Pons (tissue), 1 donor: ENCODE results near the gene WDR76.
A peak's percentile ranks its signal among the peaks of the same experiment; 100 is the strongest.

Experiments used
- DNase-seq: peaks from one replicate; pipeline ENCODE4 v3.0.0-alpha.2; 2016; ENCODE audit warnings: low spot score

The WDR76 gene

GRCh38 chr15:43913026-43913780 is 86.4 kb downstream of the WDR76 start:
- DNase-seq, result peak; percentile 76

GRCh38 chr15:43913941-43914340 is 87.1 kb downstream of the WDR76 start:
- no peak for DNase-seq

DNA sequence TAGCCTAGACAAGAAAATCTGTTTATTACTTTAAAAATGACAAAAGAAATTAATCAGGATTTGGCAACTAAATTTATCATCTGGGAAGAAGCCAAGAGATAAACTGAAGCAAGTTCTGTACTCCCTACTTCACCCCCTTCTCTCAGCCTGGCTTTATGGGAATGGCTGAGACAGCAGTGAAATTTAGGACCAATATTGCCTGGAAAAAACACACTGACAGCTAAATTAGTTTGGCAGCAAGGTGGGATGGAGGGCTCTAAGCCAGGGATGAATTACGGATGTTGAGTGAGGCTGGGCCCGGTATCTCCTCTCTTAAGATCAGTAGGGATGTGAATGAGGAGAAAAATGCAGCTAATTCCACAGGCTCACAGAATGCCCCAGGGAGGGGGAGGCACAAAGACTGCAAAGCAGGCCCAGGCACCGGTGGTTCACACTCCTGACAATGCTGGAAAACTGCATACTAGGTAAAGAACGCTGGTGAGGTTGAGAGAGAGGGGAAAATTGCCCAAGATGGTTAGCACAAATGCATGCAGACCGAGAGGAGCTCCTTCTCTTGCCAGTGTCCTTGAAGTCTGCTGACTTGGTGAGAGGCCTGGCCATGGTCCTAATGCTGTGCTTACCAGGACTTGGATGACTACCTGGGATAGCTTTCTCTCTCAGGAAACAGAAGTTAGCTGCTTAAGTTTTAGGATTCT is 89.0 kb downstream of the WDR76 start:
- no peak for DNase-seq

DNA sequence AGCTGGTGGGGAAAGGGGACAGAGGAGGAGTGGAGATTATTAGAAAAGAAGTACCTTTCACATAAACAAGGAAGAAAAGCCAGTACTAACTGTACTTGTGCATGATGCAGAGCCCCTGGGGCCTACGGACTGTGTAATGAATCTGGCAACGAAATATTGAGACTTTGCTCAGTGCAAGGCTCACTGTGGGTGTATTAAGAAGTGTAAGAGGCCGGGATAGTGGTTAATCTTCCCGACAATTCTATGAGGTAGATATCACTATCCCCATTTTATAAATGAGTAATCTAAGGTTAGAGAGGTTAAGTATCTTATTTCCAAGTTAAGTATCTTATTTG is 89.5 kb downstream of the WDR76 start:
- DNase-seq, result no peak
